Left renal pelvis (tissue), 4 donors: Measurements from ENCODE around the gene FCRL1. TPM values are rescaled to one million over a fixed set of nuclear protein-coding genes. Genes with fewer than 3 reads are reported as not detected.

Experiments
- polyA plus RNA-seq, 4 donors: library from polyadenylated mRNA; unstranded; fragments of 120-200 nt; gene quantifications; one replicate each; pipeline ENCODE4 v1.2.1, GENCODE V29; 2013; ENCODE audit not compliant: insufficient read length in 4 of 4

The FCRL1 gene
- polyA plus RNA-seq, 4 donors: 0.74 TPM; not detected in 3

Other genes with a start within 250 kb of the FCRL1 start
- not detected for gene FCRL4, start 222.0 kb downstream of the FCRL1 start, polyA plus RNA-seq
- under 1 TPM in 2 of 4 donors, not detected in 2; 0.07 to 0.26 TPM for gene FCRL3, start 119.4 kb downstream of the FCRL1 start, polyA plus RNA-seq
- gene FCRL2, start 43.0 kb downstream of the FCRL1 start, polyA plus RNA-seq: under 1 TPM in 1 of 4 donors, not detected in 3; 0.18 TPM
- under 1 TPM in 1 of 4 donors, not detected in 3; 0.41 TPM for gene CD5L, start 21.7 kb upstream of the FCRL1 start, polyA plus RNA-seq
- gene KIRREL1, start 173.5 kb upstream of the FCRL1 start, polyA plus RNA-seq: 100 to 1,000 TPM; 144 to 175 (median 169) TPM